Suprapubic skin (tissue), 4 donors: ENCODE measurements around the gene SGCE. TPM values are rescaled to one million over a fixed set of nuclear protein-coding genes. Genes with fewer than 3 reads are reported as not detected.

ENCODE experiments used
- DNase-seq, 2 donors: peaks; one replicate each; pipeline ENCODE4 v3.0.0-alpha.2; 2019; ENCODE audit warnings: low spot score in 2 of 2
- H3K27ac ChIP-seq: fragments of 200-600 bp; sonication (generic); one replicate; pipeline ENCODE4 v1.5.1; 2019
- H3K27me3 ChIP-seq: fragments of 200-600 bp; sonication (generic); one replicate; pipeline ENCODE4 v1.5.1; 2019
- H3K36me3 ChIP-seq: fragments of 200-600 bp; sonication (generic); one replicate; pipeline ENCODE4 v1.5.1; 2019
- H3K4me1 ChIP-seq: fragments of 200-600 bp; sonication (generic); one replicate; pipeline ENCODE4 v1.5.1; 2019
- H3K4me3 ChIP-seq: fragments of 200-600 bp; sonication (generic); one replicate; pipeline ENCODE4 v1.5.1; 2019; ENCODE audit warnings: mild to moderate bottlenecking
- H3K9me3 ChIP-seq: fragments of 200-600 bp; sonication (generic); one replicate; pipeline ENCODE4 v1.5.1; 2019
- CTCF ChIP-seq, 2 donors: fragments of 200-600 bp in 1 of 2; fragments of 450-650 bp in 1 of 2; sonication (generic) in 1 of 2; IDR thresholded peaks; one replicate each; pipeline ENCODE4 v1.5.1; 2016 to 2019; ENCODE audit warnings: antibody characterized with exemption in 2 of 2, mild to moderate bottlenecking in 1 of 2, moderate library complexity in 1 of 2
- EP300 ChIP-seq: sonication (generic); formaldehyde crosslinking; IDR thresholded peaks from one replicate; pipeline ENCODE4 v1.6.1; 2017; ENCODE audit warnings: antibody characterized with exemption
- POLR2A ChIP-seq, 2 donors: fragments of 450-650 bp; IDR thresholded peaks; one replicate each; pipeline ENCODE4 v1.6.1; 2017; ENCODE audit warnings: antibody characterized with exemption in 2 of 2, mild to moderate bottlenecking in 2 of 2, moderate library complexity in 2 of 2
- POLR2AphosphoS5 ChIP-seq, 3 donors: sonication (generic); formaldehyde crosslinking; IDR thresholded peaks; one replicate each; pipeline ENCODE4 v1.6.1; 2017; ENCODE audit warnings: antibody characterized with exemption in 3 of 3
- WGBS: methylation state at CpG from one replicate; pipeline ENCODE4 v1.1.5; 2018; 5-methylcytosine and 5-hydroxymethylcytosine counted together
- total RNA-seq, 4 donors: library from RNA; depleted of rRNA; stranded (reverse); fragments of >200 nt; gene quantifications; one replicate each; pipeline ENCODE4 v1.1.0, GENCODE V29; 2016

SGCE gene
- total RNA-seq, 4 donors from 2014 or later: 6.3 to 20.0 (median 13.2) TPM

- H3K36me3 ChIP-seq: no peaks in the 10 kb centered on the region
- WGBS: 78% methylated on average over 2 of the region's 2 CpGs
- no peak for DNase-seq
- H3K4me3 ChIP-seq: no peak overlapping the region
- no peaks in the 10 kb centered on the region for H3K4me1 ChIP-seq
- no peak overlapping the region for H3K27ac ChIP-seq
- no peaks in the 10 kb centered on the region for H3K27me3 ChIP-seq
- no peak for TF ChIP-seq EP300
- no peak for TF ChIP-seq POLR2AphosphoS5 (IDR thresholded peaks at IDR 0.05)
- no peak for TF ChIP-seq CTCF (IDR thresholded peaks at IDR 0.05)
- TF ChIP-seq POLR2A (IDR thresholded peaks at IDR 0.05): no peak
- peaks cover 13% of the 10 kb centered on the region for H3K9me3 ChIP-seq
Observed at GRCh38 chr7:94576316-94576715, 79.6 kb downstream of the SGCE start.

- DNase-seq: no peak
- Histone ChIP-seq H3K4me3 (no peak overlapping the region), H3K27me3 (no peaks in the 10 kb centered on the region), H3K9me3 (peaks cover 13% of the 10 kb centered on the region), H3K4me1 (no peaks in the 10 kb centered on the region), H3K36me3 (no peaks in the 10 kb centered on the region), H3K27ac (no peak overlapping the region)
- WGBS: 98% methylated on average over 2 of the region's 2 CpGs
- TF ChIP-seq POLR2A (IDR thresholded peaks at IDR 0.05) (no peak), EP300 (no peak), POLR2AphosphoS5 (IDR thresholded peaks at IDR 0.05) (no peak), CTCF (IDR thresholded peaks at IDR 0.05) (no peak)
Observed at GRCh38 chr7:94575646-94576045, 80.3 kb downstream of the SGCE start.

- DNase-seq: no peak
- H3K4me1 ChIP-seq: no peaks in the 10 kb centered on the region
- no peak overlapping the region for H3K27ac ChIP-seq
- H3K9me3 ChIP-seq: peaks cover 16% of the 10 kb centered on the region
- H3K36me3 ChIP-seq: no peaks in the 10 kb centered on the region
- no peak overlapping the region for H3K4me3 ChIP-seq
- H3K27me3 ChIP-seq: no peaks in the 10 kb centered on the region
- TF ChIP-seq CTCF (IDR thresholded peaks at IDR 0.05) (no peak), POLR2A (IDR thresholded peaks at IDR 0.05) (no peak), EP300 (no peak), POLR2AphosphoS5 (IDR thresholded peaks at IDR 0.05) (no peak)
Observed at GRCh38 chr7:94571816-94572215, 84.1 kb downstream of the SGCE start.

- no peak for DNase-seq
- TF ChIP-seq EP300 (no peak), CTCF (IDR thresholded peaks at IDR 0.05) (no peak), POLR2A (IDR thresholded peaks at IDR 0.05) (no peak)
- Histone ChIP-seq H3K4me3 (no peak overlapping the region), H3K9me3 (peaks cover 3% of the 10 kb centered on the region), H3K27ac (no peak overlapping the region), H3K27me3 (no peaks in the 10 kb centered on the region), H3K36me3 (no peaks in the 10 kb centered on the region), H3K4me1 (no peaks in the 10 kb centered on the region)
Observed at GRCh38 chr7:94567396-94567795, 88.5 kb downstream of the SGCE start.

- H3K4me1 ChIP-seq: no peaks in the 10 kb centered on the region
- TF ChIP-seq CTCF (IDR thresholded peaks at IDR 0.05) (no peak), EP300 (no peak)
- WGBS: 94% methylated on average over 4 of the region's 4 CpGs
- no peak overlapping the region for H3K27ac ChIP-seq
- no peak overlapping the region for H3K4me3 ChIP-seq
- no peaks in the 10 kb centered on the region for H3K36me3 ChIP-seq
- H3K27me3 ChIP-seq: no peaks in the 10 kb centered on the region
- peaks cover 3% of the 10 kb centered on the region for H3K9me3 ChIP-seq
- DNase-seq: no peak
Observed at GRCh38 chr7:94565247-94565894, 90.6 kb downstream of the SGCE start.
